Natural killer cell (primary cell): ENCODE results near the gene C1orf35. TPM values are rescaled to one million over a fixed set of nuclear protein-coding genes. Genes with fewer than 3 reads are reported as not detected.
"Not testable (repeated sequence)": the region's sequence is repeated elsewhere in the genome, so short reads cannot be mapped to it uniquely, and the experiment has no call there.

ENCODE experiments used
- ATAC-seq, 3 donors: fragments of 150-1000 bp in 2 of 3; fragments of 200-7000 bp in 1 of 3; cut with Tn5 transposase; 1 replicate in 1 of 3; 2 replicates in 2 of 3; pipeline ENCODE4 v1.10.0; 2021; ENCODE audit warnings: mild to moderate bottlenecking in 2 of 3, moderate library complexity in 2 of 3
- DNase-seq, 2 donors: peaks; one replicate each; pipeline versions ENCODE4 v3.0.0 to v3.0.0-alpha.2; 2013 to 2021; ENCODE audit warnings: mixed read lengths in 1 of 2
- H3K27ac ChIP-seq: one replicate; pipeline ENCODE4 v1.5.1; 2013; ENCODE audit warnings: mild to moderate bottlenecking, low read length
- H3K27me3 ChIP-seq: one replicate; pipeline ENCODE4 v1.6.1; 2013; ENCODE audit warnings: low read length; ENCODE audit not compliant: control insufficient read depth, insufficient read depth
- H3K36me3 ChIP-seq: one replicate; pipeline ENCODE4 v1.6.1; 2013; ENCODE audit warnings: low read length; ENCODE audit not compliant: control insufficient read depth, insufficient read depth
- H3K4me1 ChIP-seq: one replicate; pipeline ENCODE4 v1.6.1; 2013; ENCODE audit warnings: low read length; ENCODE audit not compliant: control insufficient read depth, insufficient read depth
- H3K4me3 ChIP-seq: one replicate; pipeline ENCODE4 v1.5.1; 2013; ENCODE audit warnings: low read length
- H3K9me3 ChIP-seq: one replicate; pipeline ENCODE4 v1.6.1; 2013; ENCODE audit warnings: low read length; ENCODE audit not compliant: control insufficient read depth, insufficient read depth
- H3K27ac Mint-ChIP-seq, 2 donors: one replicate each; pipeline ENCODE4 v1.8.0; 2022; ENCODE audit warnings: mild to moderate bottlenecking in 2 of 2, mixed read lengths in 2 of 2, moderate library complexity in 1 of 2
- H3K27me3 Mint-ChIP-seq, 2 donors: one replicate each; pipeline ENCODE4 v1.8.0; 2022; ENCODE audit warnings: low read depth in 2 of 2, mixed read lengths in 2 of 2
- H3K36me3 Mint-ChIP-seq: one replicate; pipeline ENCODE4 v1.8.0; 2022; ENCODE audit warnings: mixed read lengths
- H3K4me1 Mint-ChIP-seq, 2 donors: one replicate each; pipeline ENCODE4 v1.8.0; 2022; ENCODE audit warnings: mixed read lengths in 2 of 2
- H3K4me3 Mint-ChIP-seq: one replicate; pipeline ENCODE4 v1.8.0; 2022; ENCODE audit warnings: mild to moderate bottlenecking, moderate library complexity, mixed read lengths
- H3K9me3 Mint-ChIP-seq, 2 donors: one replicate each; pipeline ENCODE4 v1.8.0; 2022; ENCODE audit warnings: mixed read lengths in 2 of 2
- WGBS: methylation state at CpG from one replicate; pipeline ENCODE4 v1.1.7; 2013; ENCODE audit warnings: missing lambda C conversion rate; ENCODE audit not compliant: insufficient coverage; 5-methylcytosine and 5-hydroxymethylcytosine counted together
- intact Hi-C: fragments of 100-400 bp; cut with micrococcal nuclease; formaldehyde crosslinking; loops from one replicate; pipeline ENCODE4 v1.14.2; 2022
- total RNA-seq, 4 donors: library from RNA; stranded (reverse); fragments of 120-200 nt in 1 of 4; gene quantifications; one replicate each; pipeline versions ENCODE4 v1.2.3 to v1.2.4, GENCODE V29; 2013 to 2022
- TF ChIP-seq, protein P1 (sequence below): fragments of 200-600 bp; IDR thresholded peaks from one replicate; pipeline ENCODE4 v1.8.0; 2022; ENCODE audit warnings: antibody characterized with exemption

Gene C1orf35
- total RNA-seq, 3 donors from 2014 or later (not counting 1 experiment from before 2014, with no cell fraction given), result 18.9 to 21.6 (median 19.6) TPM

- DNase-seq, result no peak
- Histone ChIP-seq H3K27me3 (no peaks in the 10 kb centered on the region), H3K9me3 (no peaks in the 10 kb centered on the region), H3K4me1 (peaks cover 5% of the 10 kb centered on the region), H3K27ac (no peak overlapping the region), H3K36me3 (no peaks in the 10 kb centered on the region), H3K4me3 (no peak overlapping the region)
- TF ChIP-seq, protein P1, sequence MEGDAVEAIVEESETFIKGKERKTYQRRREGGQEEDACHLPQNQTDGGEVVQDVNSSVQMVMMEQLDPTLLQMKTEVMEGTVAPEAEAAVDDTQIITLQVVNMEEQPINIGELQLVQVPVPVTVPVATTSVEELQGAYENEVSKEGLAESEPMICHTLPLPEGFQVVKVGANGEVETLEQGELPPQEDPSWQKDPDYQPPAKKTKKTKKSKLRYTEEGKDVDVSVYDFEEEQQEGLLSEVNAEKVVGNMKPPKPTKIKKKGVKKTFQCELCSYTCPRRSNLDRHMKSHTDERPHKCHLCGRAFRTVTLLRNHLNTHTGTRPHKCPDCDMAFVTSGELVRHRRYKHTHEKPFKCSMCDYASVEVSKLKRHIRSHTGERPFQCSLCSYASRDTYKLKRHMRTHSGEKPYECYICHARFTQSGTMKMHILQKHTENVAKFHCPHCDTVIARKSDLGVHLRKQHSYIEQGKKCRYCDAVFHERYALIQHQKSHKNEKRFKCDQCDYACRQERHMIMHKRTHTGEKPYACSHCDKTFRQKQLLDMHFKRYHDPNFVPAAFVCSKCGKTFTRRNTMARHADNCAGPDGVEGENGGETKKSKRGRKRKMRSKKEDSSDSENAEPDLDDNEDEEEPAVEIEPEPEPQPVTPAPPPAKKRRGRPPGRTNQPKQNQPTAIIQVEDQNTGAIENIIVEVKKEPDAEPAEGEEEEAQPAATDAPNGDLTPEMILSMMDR, result no peak
- Mint-ChIP-seq H3K4me1 (peaks cover 3 to 4% of the 10 kb centered on the region in 2 donors), H3K27ac (no peak overlapping the region), H3K27me3 (peaks cover 0 to 2% of the 10 kb centered on the region in 2 donors), H3K36me3 (no peaks in the 10 kb centered on the region), H3K9me3 (no peaks in the 10 kb centered on the region), H3K4me3 (no peak overlapping the region)
- ATAC-seq, result no peak
- intact Hi-C loops, result no loop called here
- WGBS, result 94% methylated on average over 2 of the region's 3 CpGs
Observed at GRCh38 chr1:228114827-228115226, 11.7 kb upstream of the C1orf35 start.

GRCh38 chr1:228112617-228113016 is 9.5 kb upstream of the C1orf35 start:
- Histone ChIP-seq H3K9me3 (no peaks in the 10 kb centered on the region), H3K36me3 (peaks cover 1% of the 10 kb centered on the region), H3K27me3 (no peaks in the 10 kb centered on the region), H3K27ac (no peak overlapping the region), H3K4me1 (peaks cover 22% of the 10 kb centered on the region), H3K4me3 (no peak overlapping the region)
- Mint-ChIP-seq H3K36me3 (no peaks in the 10 kb centered on the region), H3K4me3 (no peak overlapping the region), H3K4me1 (peaks cover 11 to 19% of the 10 kb centered on the region in 2 donors), H3K9me3 (no peaks in the 10 kb centered on the region), H3K27ac (no peak overlapping the region), H3K27me3 (no peaks in the 10 kb centered on the region)
- TF ChIP-seq, protein P1, result no peak
- intact Hi-C loops, result no loop called here
- DNase-seq, result no peak
- ATAC-seq, result no peak
- WGBS, result no CpG with 5 or more reads among the region's 1 CpG

- no peak for DNase-seq
- TF ChIP-seq, protein P1, result no peak
- Histone ChIP-seq H3K4me1 (peaks cover 22% of the 10 kb centered on the region), H3K36me3 (peaks cover 4% of the 10 kb centered on the region), H3K4me3 (no peak overlapping the region), H3K27me3 (no peaks in the 10 kb centered on the region), H3K27ac (no peak overlapping the region), H3K9me3 (no peaks in the 10 kb centered on the region)
- Mint-ChIP-seq H3K9me3 (no peaks in the 10 kb centered on the region), H3K27ac (no peak overlapping the region), H3K27me3 (no peaks in the 10 kb centered on the region), H3K4me1 (peaks cover 11 to 19% of the 10 kb centered on the region in 2 donors), H3K36me3 (no peaks in the 10 kb centered on the region), H3K4me3 (no peak overlapping the region)
- ATAC-seq, result no peak
- intact Hi-C loops, result no loop called here
- 90% methylated on average over 7 of the region's 7 CpGs for whole genome bisulfite sequencing
Observed at GRCh38 chr1:228112167-228112566, 9.0 kb upstream of the C1orf35 start.

GRCh38 chr1:228111315-228111714 is 8.2 kb upstream of the C1orf35 start:
- peaks cover 22% of the 10 kb centered on the region for H3K4me1 ChIP-seq
- H3K27me3 ChIP-seq, intact Hi-C loops, H3K9me3 ChIP-seq, H3K36me3 Mint-ChIP-seq, ATAC-seq, H3K4me3 ChIP-seq, H3K27me3 Mint-ChIP-seq, H3K27ac Mint-ChIP-seq, H3K27ac ChIP-seq, H3K9me3 Mint-ChIP-seq, H3K4me3 Mint-ChIP-seq, DNase-seq, H3K36me3 ChIP-seq: not testable (repeated sequence)
- H3K4me1 Mint-ChIP-seq, result peaks cover 11 to 19% of the 10 kb centered on the region in 2 donors
- 94% methylated on average over 3 of the region's 6 CpGs for WGBS
